Embryonic facial prominence (tissue), 1 donor: ENCODE results near the gene UACA.
"Not testable (repeated sequence)": the region's sequence is repeated elsewhere in the genome, so short reads cannot be mapped to it uniquely, and the experiment has no call there.

Experiments
- DNase-seq: peaks from one replicate; pipeline ENCODE4 v3.0.0-alpha.2; 2016; ENCODE audit errors: extremely low spot score

UACA gene, protein sequence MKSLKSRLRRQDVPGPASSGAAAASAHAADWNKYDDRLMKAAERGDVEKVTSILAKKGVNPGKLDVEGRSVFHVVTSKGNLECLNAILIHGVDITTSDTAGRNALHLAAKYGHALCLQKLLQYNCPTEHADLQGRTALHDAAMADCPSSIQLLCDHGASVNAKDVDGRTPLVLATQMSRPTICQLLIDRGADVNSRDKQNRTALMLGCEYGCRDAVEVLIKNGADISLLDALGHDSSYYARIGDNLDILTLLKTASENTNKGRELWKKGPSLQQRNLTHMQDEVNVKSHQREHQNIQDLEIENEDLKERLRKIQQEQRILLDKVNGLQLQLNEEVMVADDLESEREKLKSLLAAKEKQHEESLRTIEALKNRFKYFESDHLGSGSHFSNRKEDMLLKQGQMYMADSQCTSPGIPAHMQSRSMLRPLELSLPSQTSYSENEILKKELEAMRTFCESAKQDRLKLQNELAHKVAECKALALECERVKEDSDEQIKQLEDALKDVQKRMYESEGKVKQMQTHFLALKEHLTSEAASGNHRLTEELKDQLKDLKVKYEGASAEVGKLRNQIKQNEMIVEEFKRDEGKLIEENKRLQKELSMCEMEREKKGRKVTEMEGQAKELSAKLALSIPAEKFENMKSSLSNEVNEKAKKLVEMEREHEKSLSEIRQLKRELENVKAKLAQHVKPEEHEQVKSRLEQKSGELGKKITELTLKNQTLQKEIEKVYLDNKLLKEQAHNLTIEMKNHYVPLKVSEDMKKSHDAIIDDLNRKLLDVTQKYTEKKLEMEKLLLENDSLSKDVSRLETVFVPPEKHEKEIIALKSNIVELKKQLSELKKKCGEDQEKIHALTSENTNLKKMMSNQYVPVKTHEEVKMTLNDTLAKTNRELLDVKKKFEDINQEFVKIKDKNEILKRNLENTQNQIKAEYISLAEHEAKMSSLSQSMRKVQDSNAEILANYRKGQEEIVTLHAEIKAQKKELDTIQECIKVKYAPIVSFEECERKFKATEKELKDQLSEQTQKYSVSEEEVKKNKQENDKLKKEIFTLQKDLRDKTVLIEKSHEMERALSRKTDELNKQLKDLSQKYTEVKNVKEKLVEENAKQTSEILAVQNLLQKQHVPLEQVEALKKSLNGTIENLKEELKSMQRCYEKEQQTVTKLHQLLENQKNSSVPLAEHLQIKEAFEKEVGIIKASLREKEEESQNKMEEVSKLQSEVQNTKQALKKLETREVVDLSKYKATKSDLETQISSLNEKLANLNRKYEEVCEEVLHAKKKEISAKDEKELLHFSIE (N-terminal part only)

DNA sequence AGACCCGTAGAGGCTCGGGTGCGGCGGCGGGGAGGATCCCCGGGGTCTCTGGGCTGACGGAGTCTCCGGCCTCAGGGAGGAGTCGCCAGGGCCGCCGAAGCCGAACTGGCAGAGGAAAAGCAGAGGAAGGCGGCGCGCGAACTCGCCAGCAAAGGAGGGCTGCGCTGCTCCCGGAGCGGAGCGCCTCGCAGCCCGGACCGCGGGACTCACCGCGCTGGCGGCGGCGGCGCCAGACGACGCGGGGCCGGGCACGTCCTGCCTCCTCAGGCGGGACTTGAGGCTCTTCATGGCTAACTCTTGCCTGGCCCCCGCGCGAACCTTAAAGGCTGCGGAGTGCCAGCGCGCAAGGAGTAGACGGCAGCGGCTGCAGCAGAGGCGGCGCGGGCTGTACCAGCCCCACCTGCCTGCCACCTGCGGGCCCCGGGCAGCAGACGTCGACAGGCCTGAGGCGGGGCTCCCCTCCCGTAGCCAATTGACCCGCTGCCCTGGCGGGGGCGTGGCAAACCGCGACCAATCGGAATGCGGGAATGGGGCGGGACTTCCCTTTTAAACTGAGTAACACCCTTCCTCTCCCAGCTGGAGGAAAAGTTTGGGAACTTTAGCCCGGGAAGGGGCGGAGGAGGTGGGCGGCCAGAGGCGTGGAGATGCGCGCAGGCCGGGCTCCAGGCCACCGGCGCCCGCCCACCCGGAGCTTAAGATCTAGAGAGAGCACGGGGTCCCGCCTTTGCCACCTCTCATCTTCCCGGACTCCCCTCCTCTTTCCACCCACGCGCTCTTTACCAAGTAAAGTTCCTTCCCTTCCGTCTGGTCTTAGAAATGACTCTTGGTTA lies at the start of gene UACA:
Gene UACA, minus strand, starts transcription at position 439 of the 830 bp plus-strand sequence. Its CDS starts 151 bp downstream, at position 288.
- peak; percentile 92 for DNase-seq

DNA sequence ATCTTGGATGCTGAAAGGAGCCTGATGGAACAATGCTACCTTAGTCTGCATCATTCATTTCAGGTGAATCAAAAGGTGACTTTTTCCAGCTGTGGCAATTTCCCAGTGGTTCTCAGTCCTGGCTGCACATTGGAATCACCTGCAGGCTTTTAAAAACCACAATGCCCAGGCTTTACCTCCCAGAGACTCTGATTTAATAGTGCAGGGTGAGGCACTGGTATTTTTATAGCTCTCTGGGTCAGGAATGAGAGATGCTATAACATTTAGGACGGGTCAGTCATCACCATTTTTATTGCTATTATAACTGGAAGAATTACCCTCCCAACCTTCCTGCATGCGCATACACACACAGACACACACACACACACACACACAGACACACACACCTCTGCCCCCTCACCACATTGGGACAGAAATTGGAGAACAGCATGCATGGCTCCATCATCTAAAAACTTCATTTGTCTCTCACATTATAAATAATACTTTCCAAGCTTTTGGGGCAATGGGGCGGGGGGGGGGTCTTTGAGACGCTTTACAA lies 49.5 kb upstream of the UACA start:
- no peak for DNase-seq

DNA sequence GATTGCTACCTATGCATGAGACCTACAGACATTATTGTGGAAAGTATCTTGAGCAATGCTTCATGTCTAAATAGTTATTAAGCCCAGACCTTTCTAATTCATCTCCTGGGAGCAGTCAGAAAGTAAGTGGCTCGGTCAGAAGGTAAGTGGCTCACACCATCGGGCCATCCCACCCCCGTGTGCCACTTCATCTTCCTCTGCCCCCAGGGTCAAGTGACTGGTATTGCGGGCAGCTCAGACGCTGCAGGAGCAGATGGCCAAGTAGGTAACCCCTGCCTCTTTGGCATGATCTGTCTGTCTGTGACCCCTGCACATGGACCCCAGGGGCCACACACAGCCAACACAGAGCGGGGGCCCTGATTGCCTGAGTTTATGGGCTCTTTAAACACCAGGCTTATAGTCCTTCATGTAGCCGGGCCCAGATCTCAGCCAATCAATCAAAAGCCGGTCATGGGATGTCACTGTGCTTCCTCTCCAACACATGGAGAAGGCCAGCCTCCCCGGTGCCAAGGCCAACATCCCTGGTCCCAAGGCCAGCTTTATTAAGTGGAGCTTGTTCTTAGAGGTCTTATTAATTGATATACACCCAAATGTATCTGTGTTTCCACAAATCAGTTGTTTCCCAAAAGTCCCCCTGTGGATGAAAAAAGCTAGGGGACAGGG lies 47.7 kb upstream of the UACA start:
- no peak for DNase-seq

DNA sequence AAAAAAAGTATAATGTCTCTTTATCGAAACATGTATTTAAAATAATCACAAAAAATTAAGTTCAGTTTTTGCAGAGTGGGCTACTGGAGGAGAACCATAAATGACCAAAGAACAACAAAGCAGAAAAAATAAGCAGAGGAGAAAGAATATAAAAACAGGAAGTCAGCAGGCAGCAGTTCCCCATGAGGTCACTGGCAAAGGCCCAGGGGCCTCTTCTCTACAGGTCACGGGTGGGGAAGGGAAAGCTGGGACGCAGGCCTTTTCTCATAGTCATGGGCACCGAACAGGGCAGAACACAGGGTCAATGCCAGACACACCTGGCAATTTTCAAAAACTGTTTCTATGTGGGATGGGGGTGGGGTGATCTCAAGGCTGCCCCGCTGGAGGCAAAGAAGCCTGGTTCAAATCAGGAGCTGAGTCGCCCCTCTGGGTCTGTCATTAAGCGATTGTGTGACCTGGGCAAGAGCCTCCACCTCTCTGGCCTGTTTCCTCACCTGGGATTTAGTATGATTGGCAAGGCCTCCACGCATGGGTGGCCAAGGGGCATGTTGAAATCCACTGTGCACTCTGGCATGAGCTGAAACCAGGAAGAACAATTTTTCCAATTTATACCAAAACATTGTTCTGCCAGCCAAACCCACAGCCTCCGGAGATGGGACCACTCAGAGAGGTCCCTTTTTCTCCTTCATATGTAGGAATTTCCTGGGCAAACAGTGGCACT lies 43.8 kb upstream of the UACA start:
- DNase-seq = no peak

DNA sequence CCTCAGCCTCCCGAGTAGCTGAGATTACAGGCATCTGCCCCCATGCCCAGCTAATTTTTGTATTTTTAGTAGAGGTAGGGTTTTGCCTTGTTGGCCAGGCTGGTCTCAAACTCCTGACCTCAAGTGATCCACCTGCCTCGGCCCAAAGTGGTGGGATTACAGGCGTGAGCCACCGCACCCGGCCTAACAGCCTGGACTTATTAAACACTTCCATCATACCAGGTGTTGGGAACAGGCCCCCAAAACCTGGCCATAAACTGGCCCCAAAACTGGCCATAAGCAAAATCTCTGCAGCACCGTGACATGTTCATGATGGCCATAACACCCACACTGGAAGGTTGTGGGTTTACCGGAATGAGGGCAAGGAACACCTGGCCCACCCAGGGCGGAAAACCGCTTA lies 41.0 kb upstream of the UACA start:
- not testable (repeated sequence) for DNase-seq

DNA sequence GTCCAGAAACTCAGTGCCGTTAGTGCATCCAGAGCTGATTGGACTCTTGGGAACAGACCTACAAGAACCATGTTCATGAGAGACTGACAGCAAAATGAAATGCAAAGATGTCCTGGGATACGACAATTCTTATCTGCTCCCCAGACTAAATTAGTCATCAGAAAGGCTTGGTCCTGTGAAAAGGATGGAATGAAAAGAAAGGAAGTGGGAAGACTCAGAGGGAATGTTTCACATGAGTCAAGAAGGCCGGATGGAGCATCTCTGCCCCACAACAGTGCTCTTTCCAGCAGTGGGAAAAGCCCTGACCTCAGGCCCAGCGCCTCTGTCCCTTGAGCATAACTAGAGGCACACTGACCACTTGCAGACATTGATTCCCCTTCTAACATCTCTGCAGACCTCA lies 39.3 kb upstream of the UACA start:
- no peak for DNase-seq

DNA sequence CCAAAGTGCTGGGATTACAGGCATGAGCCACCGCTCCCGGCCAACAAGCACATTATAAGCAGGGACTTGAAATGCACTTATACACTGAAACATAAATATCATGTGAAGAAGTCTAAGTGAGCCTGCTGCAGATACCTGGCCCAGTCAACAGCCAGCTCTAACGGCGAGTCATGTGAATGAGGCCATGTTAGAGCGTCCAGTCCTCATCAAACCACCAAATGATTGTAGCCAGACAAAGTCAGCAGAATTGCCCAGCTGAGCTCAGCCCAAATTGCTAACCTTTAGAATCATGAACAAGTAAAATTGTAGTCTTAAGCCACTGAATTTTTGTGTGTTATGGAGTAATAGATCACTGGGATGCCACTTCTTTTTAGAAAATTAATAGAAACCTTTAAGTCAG lies 37.8 kb upstream of the UACA start:
- DNase-seq = no peak

DNA sequence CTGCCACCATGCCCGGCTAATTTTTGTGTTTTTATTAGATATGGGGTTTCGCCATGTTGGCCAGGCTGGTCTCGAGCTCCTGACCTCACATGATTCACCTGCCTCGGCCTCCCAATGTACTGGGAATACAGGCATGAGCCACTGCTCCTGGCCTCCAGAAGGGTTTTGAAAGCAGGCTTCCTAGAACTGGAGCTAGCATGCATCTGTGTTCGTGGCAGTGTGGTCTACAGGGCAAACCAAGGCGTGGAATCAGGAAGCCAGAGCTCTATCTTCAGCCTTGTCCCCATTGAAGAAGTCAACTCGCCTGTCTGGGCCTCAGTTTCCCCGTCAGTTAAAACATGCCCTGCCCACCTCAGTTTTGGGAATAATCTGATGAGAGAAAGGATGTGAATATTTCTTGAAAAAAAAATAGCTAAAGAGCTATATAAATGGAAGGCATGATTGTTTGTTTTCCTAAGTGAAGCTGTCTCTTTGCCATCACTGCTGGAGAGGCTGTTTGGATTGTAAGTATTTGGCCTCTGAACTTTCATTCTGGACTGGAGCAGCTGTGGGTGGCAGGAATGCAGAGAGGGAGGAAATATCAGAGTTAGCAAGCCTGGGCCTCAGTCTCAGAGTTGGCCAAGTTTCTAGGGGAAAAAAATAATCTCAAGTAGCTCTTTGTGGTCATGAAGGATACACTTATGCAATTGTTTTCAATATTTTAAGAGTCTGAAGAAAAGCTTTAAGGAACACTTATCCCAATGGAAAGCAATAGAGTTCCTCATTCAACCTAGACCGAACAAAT lies 36.5 kb upstream of the UACA start:
- peak; percentile 39 for DNase-seq

DNA sequence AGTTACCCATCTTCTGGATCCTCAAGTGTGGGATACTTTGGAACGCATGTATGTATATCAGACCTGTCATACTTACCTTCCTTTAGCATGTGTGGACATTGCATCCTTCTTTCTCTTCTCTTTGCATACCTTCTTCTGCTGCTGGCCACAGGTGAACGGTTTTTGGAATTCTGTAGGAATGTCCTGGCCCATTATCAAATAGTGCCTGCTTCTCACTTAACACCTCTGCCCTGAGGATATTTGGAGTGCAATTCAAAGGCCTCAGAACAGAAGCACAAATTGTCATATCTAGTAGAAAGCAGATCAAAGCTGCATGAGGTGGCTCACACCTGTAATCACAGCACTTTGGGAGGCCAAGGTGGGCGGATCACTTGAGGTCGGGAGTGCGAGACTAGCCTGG lies 34.1 kb upstream of the UACA start:
- no peak for DNase-seq

DNA sequence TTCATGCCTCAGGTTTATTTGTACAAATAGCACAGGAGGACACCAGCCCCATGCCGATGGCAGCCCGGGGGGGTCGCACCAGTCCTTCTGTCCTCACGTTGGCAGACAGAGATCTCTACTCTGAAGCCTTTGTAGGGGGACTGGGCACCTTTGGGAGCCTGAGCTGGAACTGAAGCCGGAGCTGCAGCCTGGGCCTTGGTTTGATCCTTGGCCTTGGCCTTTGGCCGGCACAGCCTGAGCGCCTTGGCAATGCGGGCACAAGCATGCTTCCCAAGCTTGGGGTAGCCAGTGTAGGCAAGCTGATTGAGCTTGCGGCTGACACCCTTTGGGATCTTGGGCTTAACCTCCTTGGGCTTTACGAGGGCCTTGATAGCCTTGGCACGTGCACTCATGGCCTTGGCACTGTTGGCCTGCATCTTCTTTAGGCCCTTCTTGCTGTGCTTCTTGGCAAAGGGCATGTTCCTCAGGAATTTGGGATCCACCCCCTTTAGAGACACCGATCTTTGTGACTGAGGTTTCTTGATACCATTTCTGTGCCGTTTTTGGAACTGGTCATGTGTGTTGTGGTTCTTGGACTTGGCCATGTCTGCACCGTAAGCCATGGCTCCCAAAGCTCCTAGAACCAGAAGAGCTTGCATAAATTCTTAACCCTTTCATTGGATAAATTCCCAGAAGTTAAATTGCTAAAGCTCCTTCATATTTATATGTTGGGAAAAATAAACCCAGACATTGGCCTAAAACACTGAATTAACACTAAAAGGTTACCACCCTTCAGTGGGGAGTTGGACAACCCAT lies 33.4 kb upstream of the UACA start:
- no peak for DNase-seq

DNA sequence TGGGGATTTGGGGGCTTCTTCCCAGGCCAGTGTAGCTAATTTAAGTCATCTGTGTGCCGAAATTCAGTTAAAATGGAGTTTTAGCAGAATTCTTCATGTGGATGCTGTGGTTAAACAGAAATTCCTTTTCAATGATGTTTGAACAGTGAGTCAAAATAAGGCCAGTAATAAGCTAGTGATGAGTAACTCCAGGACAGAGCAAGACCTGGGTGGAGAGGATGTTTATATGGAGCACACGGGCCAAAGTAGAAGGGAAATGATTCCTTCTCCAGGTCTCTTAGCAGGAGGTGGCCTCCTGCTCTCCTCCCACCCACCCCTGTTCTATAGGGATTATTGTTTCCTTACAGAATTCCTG lies 31.9 kb upstream of the UACA start:
- peak; percentile 22 for DNase-seq

DNA sequence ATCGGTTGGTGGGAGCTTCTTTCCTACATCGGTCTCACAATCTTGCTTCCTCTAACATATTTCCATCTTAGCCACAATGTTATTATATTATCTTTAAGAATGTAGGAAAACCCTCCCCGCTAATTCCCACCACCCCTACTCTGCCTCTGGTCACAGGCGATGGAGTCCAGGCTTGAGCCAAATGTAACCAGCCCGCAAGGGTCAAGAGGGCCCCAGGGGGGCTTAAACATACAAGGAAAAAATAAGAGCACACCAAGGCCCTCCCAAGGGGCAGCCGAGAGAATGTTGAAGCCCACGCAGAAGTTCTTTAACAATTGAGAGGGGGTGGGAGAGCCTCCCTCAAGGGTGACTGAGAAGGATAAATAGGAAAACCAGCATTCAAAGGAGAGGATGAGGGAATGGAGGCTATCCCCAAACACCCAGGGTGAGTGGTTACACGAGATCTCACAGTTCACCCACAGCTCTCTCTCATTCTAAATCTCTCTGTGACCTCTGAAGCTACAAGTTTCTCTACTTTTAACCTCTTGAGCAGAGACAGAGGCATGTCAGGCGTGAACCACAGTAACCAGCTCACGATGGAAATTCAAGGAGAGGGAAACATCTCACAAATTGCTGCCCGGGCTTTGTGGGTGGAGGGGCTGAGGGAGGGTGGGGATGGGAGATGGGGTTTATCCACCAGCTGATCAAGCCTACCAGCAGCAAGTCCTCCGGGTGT lies 31.4 kb upstream of the UACA start:
- DNase-seq = no peak

DNA sequence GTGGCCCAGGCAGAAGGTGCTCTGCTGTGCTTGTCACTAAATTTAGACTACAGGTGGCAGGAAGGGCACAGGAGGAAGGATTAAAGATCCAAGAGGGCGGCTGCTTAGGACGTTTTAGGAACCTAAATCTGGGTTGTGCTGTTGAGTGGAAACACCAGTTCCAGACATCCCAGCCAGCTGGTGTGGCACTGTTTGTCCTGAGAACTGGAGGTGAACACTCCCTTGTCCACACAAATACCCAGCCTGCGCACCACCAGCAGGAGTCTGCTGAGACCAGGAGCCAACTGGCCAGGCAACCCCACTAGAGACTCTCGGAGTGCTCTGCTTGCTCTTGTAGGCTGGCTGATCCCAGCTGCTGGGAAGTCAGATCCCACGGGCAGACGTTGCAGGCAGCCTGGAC lies 30.3 kb upstream of the UACA start:
- no peak for DNase-seq

DNA sequence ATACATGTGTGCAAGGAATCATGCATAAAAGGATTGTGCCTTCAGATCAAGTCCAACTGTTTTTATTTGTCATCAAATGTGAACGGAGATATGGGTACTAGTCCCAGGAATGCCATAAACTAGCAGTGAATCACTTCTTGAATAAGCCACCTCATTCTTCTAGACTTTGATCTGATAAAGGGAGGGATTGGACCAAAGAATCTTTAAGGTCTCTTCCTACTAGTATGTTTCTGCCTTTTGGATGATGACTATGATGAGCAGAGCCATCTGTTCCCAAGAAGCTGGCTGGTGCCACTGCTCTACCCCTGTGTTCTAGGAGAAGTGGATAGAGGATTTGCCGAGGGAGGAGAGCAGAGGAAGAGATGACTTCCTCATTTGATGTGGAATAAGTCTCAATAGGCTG lies 28.8 kb upstream of the UACA start:
- no peak for DNase-seq

DNA sequence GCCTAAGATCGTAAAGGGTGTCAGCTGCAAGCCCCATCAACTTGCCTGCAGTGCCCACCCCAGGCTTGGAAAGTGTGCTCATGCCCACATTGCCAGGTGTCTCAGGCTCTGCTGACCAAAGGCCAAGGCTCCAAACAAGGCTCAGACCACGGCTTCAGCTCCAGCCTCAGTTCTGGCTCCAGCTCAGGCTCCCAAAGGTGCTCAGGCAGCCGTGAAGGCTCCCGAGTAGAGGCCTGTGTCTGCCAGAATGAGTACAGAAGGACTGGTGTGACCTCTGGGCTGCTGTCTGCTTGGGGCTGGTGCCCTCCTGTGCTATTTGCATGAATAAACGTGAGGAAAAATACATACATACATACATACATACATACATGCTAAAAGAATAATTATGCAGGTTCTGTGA lies 27.9 kb upstream of the UACA start:
- no peak for DNase-seq

DNA sequence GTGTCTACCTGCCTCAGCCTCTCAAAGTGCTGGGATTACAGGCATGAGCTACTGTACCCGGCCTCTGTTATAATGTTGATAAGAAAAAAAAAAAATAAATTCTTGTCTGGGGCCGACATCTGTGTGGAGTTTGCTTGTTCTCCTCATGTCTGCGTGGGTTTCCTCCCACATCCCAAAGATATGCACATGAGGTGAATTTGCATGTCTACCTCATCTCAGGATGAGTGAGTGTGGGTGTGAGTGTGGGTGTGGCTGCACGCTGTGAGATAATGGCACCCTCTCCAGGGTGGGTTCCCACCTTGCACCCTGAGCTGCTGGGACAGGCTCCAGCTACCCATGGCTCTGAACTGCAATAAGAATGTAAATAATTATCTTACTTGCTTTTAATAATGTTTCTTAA lies 25.9 kb upstream of the UACA start:
- DNase-seq = no peak
